ENCODE measurements around the gene TKTL1.

- no peak for TF ChIP-seq POLR2A (IDR thresholded peaks at IDR 0.05)
- peak in 1 of 6 experiments; percentile 10 for TF ChIP-seq CTCF (IDR thresholded peaks at IDR 0.05)
These were observed 74.9 kb downstream of the TKTL1 start for GRCh38 chrX:154370300-154371016.
